ENCODE measurements around the gene TLR6. TPM values are rescaled to one million over a fixed set of nuclear protein-coding genes. Genes with fewer than 3 reads are reported as not detected.

TLR6 gene
- total RNA-seq, 1 experiment from 2014 or later, result 4.8 TPM

DNA sequence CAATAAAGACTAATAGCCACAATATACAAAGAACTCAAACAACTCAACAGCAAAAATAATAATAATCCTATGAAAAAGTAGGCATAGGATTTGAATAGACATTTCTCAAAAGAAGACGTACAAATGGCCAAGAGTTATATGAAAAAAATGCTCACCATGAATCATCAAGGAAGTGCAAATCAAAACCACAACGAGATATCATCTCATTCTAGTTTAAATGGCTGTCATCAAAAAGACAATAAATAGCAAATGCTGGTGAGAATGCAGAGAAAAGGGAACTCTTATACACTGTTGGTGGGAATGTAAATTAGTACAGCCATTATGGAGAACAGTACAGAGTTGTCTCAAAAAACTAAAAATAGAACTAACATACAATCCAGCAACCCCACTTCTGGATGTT, 18.8 kb downstream of the TLR6 start:
- Histone ChIP-seq H3K4me2 (ENCODE audit: low read length) (no peak overlapping the region), H4K20me1 (ENCODE audit: insufficient read depth) (no peaks in the 10 kb centered on the region), H3K27ac (ENCODE audit: low read depth, low read length) (no peak overlapping the region), H3K36me3 (ENCODE audit: control insufficient read depth in 1 of 2, insufficient read depth in 2 of 2, low read length in 2 of 2) (no peaks in the 10 kb centered on the region), H3K4me1 (ENCODE audit: control insufficient read depth in 1 of 2, insufficient read depth in 2 of 2, low read length in 2 of 2) (peaks cover 0 to 6% of the 10 kb centered on the region in 2 experiments; a peak in 2 of 4 replicates), H3K27me3 (ENCODE audit: insufficient read depth, low read length) (no peaks in the 10 kb centered on the region), H3K79me2 (ENCODE audit: insufficient read depth, low read length) (no peaks in the 10 kb centered on the region), H2AFZ (ENCODE audit: low read depth, low read length, poor library complexity, severe bottlenecking) (no peak overlapping the region), H3K9me3 (ENCODE audit: control insufficient read depth in 1 of 2, insufficient read depth in 1 of 2, low read depth in 1 of 2, low read length in 2 of 2) (no peaks in the 10 kb centered on the region), H3K9ac (ENCODE audit: low read length) (no peak overlapping the region), H3K9me2 (ENCODE audit: insufficient read depth) (no peaks in the 10 kb centered on the region), H3K4me3 (replicated peaks in 1 of 2; ENCODE audit: low read depth in 1 of 2, low read length in 2 of 2) (no peak overlapping the region)
- TF ChIP-seq ELF1 (IDR thresholded peaks at IDR 0.05; ENCODE audit: borderline replicate concordance, low read depth) (no peak), CEBPB (IDR thresholded peaks at IDR 0.05; ENCODE audit: low read depth) (no peak), RAD21 (IDR thresholded peaks at IDR 0.05; ENCODE audit: low read depth) (no peak), YY1 (IDR thresholded peaks at IDR 0.05; ENCODE audit: extremely low read depth, insufficient replicate concordance, low read depth, low read length) (no peak), EZH2 (IDR thresholded peaks at IDR 0.05) (no peak), ZNF274 (IDR thresholded peaks at IDR 0.05; ENCODE audit: low read depth, low read length) (no peak), POLR2AphosphoS5 (IDR thresholded peaks at IDR 0.05; ENCODE audit: low read depth, low read length) (no peak), POLR2A (IDR thresholded peaks at IDR 0.05; ENCODE audit: borderline replicate concordance, extremely low read depth, insufficient read depth, insufficient read length) (no peak), SP1 (IDR thresholded peaks at IDR 0.05; ENCODE audit: low read depth) (no peak), FOSL1 (IDR thresholded peaks at IDR 0.05; ENCODE audit: low read depth) (no peak)
- TF ChIP-seq, protein P1, sequence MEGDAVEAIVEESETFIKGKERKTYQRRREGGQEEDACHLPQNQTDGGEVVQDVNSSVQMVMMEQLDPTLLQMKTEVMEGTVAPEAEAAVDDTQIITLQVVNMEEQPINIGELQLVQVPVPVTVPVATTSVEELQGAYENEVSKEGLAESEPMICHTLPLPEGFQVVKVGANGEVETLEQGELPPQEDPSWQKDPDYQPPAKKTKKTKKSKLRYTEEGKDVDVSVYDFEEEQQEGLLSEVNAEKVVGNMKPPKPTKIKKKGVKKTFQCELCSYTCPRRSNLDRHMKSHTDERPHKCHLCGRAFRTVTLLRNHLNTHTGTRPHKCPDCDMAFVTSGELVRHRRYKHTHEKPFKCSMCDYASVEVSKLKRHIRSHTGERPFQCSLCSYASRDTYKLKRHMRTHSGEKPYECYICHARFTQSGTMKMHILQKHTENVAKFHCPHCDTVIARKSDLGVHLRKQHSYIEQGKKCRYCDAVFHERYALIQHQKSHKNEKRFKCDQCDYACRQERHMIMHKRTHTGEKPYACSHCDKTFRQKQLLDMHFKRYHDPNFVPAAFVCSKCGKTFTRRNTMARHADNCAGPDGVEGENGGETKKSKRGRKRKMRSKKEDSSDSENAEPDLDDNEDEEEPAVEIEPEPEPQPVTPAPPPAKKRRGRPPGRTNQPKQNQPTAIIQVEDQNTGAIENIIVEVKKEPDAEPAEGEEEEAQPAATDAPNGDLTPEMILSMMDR (IDR thresholded peaks at IDR 0.05 in 2 of 3, conservative IDR thresholded peaks at IDR 0.05 in 1 of 3; ENCODE audit: borderline replicate concordance in 1 of 3, insufficient read depth in 1 of 3, low read depth in 2 of 3, low read length in 2 of 3), result no peak
- TF ChIP-seq, protein P2, sequence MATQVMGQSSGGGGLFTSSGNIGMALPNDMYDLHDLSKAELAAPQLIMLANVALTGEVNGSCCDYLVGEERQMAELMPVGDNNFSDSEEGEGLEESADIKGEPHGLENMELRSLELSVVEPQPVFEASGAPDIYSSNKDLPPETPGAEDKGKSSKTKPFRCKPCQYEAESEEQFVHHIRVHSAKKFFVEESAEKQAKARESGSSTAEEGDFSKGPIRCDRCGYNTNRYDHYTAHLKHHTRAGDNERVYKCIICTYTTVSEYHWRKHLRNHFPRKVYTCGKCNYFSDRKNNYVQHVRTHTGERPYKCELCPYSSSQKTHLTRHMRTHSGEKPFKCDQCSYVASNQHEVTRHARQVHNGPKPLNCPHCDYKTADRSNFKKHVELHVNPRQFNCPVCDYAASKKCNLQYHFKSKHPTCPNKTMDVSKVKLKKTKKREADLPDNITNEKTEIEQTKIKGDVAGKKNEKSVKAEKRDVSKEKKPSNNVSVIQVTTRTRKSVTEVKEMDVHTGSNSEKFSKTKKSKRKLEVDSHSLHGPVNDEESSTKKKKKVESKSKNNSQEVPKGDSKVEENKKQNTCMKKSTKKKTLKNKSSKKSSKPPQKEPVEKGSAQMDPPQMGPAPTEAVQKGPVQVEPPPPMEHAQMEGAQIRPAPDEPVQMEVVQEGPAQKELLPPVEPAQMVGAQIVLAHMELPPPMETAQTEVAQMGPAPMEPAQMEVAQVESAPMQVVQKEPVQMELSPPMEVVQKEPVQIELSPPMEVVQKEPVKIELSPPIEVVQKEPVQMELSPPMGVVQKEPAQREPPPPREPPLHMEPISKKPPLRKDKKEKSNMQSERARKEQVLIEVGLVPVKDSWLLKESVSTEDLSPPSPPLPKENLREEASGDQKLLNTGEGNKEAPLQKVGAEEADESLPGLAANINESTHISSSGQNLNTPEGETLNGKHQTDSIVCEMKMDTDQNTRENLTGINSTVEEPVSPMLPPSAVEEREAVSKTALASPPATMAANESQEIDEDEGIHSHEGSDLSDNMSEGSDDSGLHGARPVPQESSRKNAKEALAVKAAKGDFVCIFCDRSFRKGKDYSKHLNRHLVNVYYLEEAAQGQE (IDR thresholded peaks at IDR 0.05; ENCODE audit: low read depth), result no peak
- ChIA-PET CTCF (no interaction called here), RAD21 (ENCODE audit: low non-redundant PET in 1 of 2, low total read pairs in 2 of 2, uncharacterized antibody in 2 of 2, unreplicated experiment in 2 of 2) (no interaction called here), POLR2A (no interaction called here)
- DNase-seq (ENCODE audit: low read depth, low spot score), result no peak
- intact Hi-C loops (cut with micrococcal nuclease), result no loop called here
- ATAC-seq, result no peak
- BruUV-seq (replicated peaks), result no TSS peak
